ENCODE measurements around the gene PIAS4.

The PIAS4 gene

DNA sequence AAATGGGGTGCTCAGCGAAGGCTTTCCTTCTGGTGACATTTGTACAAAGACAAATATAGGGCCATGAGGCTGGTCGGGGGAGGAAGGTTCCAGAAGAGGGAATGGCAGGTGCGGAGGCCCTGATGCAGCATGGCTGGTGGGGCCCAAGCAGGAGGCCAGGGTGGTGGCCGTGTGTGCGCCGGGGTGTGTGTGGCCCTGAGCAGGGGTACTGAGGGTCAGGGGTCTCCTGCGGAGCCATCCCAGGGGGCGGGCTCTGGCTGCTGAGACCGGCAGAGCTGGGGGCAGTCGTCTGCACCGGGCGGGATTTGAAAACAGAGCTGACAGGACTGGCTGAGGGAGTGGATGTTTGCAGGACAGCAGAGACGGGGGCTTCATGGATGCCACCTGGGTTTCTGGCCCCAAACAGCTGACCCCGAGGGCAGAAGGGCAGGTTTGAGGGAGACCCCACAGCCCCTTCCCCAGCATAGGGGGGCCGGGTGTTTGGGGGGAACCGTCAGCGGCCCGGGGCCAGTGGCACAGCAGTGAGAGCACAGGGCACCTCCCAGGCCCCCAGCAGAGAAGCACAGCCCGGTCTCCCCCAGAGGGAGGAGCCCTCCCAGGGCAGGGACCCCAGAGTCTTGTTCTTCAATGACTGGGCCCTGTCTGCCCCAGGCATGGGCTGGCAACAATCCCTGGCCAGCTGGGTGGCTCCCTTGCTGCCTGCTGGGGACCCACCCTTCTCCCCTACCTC is 11.4 kb downstream of the PIAS4 start:
- in situ Hi-C loops (cut with HindIII; ENCODE audit: low sequenced_read_pairs), result no loop called here

DNA sequence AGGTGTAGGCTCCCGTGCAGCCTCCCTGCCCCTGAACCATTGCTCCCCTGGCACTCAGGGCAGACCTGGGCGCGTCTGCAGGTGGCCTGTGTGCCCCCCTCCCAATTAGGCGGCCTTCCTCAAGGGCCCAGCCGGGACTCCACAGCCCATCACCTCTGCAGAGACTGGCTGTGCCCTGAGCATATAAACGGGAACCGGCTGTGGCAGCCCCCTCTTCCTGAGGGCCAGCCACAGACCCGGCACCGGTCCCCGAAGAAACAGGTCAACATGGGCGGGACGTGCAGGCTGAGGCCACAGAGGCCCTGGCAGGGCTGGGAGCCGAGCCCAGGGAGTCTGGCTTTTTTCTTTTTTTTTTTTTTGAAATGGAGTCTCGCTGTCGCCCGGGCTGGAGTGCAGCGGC is 12.0 kb downstream of the PIAS4 start:
- in situ Hi-C loops (cut with HindIII; ENCODE audit: low sequenced_read_pairs), result no loop called here

DNA sequence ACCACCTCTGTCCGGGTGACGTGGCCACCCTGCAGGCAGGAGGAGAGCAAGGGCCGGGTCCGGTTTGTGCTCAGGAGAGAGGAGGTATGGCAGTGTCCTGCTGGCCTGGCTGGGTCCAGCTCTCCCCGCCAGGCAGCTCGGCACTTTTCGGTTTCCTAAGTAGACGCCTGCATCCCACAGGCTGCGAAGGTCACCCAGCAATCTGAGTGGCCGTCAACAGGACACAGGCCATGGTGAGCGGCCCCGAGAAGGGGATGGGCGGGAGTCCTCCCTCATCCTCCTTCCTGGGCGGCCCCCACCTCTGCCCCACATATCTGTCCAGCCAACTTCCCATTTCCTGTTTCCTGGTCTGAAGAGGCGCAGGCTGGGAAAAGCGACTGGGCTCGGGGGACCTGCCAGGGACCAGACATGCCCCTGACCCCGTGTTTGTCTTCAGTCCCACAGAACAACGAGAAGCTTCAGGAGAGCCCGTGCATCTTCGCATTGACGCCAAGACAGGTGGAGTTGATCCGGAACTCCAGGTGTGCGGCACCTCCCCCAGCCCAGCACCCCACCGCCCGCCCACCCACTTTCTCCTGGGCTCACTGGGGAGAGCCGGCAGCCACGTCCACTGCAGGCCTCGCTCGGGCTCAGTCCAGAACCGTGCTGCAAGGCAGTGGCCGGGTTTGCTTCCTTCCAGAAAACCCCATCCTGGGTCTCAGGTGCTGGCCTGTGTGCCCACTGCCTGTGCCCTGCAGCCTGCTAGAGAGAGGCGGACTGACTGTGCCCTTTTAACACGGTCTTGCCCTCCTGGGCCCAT is 16.3 kb downstream of the PIAS4 start:
- in situ Hi-C loops (cut with HindIII; ENCODE audit: low sequenced_read_pairs), result no loop called here

DNA sequence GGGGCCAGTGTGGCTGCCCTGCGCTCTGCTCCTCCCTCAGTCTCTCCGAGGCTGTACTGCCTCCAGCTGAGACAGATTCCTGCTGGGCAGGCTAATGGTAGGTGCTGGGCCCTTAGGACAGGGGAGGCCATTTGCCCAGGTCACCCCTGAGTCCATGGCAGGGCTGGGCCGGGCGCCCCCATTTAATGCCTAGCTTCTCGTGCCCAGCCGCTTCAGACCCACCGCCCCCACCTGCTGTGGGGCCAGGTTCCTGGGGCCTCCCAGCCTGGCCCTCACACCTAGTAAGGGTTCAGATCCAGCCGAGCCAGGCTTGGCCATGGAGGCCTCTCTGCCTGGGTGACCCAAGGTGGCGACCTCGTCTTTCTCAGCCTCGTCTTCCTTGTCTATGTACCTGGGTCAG is 17.8 kb downstream of the PIAS4 start:
- in situ Hi-C loops (cut with HindIII; ENCODE audit: low sequenced_read_pairs), result no loop called here

DNA sequence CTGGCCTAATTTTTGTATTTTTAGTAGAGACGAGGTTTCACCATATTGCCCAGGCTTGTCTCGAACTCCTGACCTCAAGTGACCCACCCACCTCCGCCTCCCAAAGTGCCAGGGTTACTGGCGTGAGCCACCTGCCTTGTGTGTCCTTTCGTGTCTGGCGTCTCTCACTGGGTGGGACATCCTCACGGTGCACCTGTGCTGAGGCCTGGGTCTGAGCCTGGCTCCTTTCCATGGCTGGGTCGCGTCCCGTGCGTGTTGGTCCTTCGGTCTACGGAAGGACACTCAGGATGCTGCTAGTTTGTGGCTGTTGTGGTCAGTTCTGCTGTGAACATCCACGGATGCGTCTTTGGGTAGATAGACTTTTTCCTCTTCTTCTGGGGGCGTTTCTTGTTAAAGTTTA is 19.6 kb downstream of the PIAS4 start:
- in situ Hi-C loops (cut with HindIII; ENCODE audit: low sequenced_read_pairs), result no loop called here

DNA sequence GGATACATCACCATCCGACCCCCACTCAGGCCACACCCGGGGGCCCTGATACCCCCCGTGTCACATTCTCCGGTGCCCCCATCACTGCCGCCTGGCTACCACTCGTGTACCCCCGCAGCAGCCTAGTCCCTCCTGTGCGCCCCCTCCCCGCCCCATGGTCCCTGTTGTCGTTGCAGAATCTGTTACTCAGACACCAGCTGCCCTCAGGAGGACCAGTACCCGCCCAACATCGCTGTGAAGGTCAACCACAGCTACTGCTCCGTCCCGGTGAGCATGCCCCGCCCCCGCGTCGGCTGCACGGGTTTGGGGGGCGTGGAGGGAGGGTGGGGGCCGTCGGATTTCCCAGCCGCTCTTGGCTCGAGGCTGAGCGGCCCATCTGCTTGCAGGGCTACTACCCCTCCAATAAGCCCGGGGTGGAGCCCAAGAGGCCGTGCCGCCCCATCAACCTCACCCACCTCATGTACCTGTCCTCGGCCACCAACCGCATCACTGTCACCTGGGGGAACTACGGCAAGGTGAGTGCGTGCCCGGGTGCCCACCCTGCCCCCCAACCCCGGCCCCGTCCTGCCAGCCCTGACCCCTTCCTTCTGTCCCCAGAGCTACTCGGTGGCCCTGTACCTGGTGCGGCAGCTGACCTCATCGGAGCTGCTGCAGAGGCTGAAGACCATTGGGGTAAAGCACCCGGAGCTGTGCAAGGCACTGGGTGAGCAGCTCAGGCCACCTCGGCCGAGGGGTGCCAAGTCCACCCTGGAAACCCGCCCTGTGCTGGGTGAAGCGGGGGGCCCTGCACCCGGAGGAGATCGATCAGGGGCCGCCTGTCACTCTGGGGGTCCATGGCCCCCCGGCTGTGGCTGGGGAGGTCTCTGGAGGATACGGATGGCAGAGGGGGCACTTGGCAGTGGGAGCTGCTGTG is 21.1 kb downstream of the PIAS4 start:
- in situ Hi-C loops (cut with HindIII; ENCODE audit: low sequenced_read_pairs), result no loop called here

DNA sequence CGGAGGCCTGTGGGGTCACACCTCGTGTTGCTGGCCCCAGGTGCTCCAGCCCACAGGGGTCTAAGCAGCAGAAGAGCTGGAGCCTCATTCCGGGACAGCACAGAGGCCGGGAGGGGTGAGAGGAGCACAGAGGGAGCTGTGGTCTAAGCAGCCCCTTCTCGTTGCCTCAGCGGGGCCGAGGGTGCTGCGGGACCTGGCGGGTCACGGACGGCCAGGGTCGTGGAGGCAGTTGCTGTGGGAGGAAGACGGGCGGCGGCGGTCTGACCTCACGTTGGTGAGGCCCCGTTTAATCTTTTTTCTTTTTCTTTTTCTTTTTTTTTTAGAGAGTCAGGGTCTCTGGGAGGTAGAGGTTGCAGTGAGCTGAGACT is 21.7 kb downstream of the PIAS4 start:
- in situ Hi-C loops (cut with HindIII; ENCODE audit: low sequenced_read_pairs), result no loop called here

DNA sequence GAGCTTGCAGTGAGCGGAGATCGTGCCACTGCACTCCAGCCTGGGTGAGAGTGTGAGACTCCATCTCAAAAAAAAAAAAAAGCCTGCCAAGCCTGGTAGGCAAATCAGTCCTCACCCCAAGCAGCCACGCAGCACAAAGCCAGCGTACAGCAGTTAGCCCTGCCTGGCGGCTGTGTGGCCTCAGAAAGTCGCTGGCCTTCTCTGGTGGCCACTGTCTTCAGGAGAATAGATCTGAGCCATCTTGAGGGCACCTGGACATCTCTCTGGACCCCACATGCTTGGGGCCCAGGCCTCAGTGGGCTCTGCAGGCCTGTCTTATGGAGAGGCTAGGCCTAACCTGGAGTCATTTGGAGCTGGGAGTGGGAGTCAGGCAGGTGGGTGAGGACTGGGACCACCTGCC is 23.0 kb downstream of the PIAS4 start:
- in situ Hi-C loops (cut with HindIII; ENCODE audit: low sequenced_read_pairs), result no loop called here

DNA sequence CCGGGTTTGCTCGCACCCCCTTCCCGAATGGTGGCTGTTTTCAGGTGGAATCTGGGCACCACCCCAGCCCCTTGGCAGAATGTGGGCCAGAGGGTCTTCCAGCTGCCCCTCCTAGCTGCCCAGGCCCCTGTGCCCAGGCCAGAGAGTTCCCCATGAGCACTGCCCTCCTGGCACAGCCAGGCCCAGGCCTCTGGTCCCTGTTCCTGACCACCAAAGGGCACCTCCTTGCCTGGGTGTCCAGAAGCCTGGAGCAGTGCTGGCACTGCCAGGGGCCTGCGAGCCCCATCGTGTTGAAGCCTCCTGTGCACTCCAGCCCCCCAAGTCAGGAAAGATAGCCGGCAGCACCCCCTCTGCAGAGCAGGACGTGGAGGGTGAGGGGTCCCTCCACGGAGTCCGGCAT is 23.4 kb downstream of the PIAS4 start:
- in situ Hi-C loops (cut with HindIII; ENCODE audit: low sequenced_read_pairs), result no loop called here

DNA sequence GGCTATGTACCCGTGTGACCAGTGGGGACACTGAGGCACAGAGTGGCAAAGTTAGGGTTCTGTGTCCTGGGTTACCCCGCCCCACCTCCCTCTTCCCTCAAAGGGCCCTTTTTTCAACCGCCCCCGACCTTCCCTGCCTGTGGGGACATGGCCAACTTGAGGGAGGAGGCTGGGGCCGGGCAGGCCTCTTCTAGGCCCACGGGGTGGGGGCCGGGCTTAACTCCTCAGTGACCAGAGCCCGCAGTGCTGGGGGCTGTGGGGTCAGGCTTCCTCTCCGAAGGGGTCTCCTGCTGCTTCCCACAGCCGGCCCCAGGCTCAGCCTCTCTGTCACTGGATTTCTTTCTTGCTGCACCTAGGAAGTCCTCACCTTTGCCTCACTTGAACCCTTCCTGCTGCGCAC is 23.9 kb downstream of the PIAS4 start:
- in situ Hi-C loops (cut with HindIII; ENCODE audit: low sequenced_read_pairs), result no loop called here

DNA sequence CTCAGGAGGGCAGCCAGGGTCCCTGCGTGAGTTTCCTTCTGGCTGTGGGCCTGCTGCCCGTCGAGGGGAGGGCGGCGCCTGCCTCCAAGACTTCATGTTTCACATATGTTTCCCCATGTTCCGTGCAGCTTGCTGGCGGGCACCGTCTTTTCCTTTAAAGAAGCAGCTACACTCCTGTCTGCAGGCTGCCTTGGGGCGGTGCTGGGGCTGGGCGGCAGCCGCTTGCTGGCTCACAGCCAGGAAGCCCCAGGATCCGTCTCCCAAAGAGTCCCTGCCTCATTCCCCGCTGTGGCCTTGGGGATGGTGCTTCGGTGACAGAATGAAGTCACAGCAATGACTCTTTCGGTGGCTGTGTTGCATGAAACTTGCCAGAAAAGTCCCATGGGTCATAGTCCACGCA is 24.9 kb downstream of the PIAS4 start:
- in situ Hi-C loops (cut with HindIII; ENCODE audit: low sequenced_read_pairs), result no loop called here

DNA sequence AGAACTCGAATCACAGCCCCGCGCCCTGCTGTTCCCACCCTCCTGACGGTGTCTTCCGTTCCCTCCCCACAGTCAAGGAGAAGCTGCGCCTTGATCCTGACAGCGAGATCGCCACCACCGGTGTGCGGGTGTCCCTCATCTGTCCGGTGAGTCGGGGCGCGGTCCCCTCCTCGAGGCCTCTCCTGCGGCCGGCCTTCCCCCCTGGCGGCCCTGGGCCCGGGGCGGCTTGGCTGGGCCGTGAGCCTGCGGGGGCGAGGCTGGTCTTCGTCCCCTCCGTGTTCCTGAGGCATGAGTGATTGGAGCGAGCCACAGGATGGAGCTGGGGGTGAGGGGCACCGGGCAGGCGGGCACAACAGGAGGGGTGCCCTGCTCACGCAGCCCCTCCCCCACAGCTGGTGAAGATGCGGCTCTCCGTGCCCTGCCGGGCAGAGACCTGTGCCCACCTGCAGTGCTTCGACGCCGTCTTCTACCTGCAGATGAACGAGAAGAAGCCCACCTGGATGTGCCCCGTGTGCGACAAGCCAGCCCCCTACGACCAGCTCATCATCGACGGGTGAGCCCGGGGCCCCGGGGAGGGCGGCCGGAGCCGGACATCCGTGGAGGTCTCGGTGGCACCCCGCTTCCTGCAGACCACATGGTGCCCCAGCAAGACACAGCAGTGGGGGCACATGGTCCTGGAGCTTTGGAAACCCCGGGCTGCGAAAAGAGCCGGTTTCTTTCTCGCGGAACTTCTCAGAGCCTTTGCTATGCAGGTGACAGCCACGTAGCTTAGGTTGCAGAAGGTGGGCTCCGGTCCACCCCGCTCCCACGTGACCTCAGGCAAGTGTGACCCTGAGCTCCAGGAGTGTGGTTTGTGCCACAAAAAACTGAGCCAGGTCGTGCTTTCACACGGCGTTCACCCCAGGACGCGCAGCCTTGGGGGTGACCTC is 25.8 kb downstream of the PIAS4 start:
- in situ Hi-C loops (cut with HindIII; ENCODE audit: low sequenced_read_pairs), result no loop called here

DNA sequence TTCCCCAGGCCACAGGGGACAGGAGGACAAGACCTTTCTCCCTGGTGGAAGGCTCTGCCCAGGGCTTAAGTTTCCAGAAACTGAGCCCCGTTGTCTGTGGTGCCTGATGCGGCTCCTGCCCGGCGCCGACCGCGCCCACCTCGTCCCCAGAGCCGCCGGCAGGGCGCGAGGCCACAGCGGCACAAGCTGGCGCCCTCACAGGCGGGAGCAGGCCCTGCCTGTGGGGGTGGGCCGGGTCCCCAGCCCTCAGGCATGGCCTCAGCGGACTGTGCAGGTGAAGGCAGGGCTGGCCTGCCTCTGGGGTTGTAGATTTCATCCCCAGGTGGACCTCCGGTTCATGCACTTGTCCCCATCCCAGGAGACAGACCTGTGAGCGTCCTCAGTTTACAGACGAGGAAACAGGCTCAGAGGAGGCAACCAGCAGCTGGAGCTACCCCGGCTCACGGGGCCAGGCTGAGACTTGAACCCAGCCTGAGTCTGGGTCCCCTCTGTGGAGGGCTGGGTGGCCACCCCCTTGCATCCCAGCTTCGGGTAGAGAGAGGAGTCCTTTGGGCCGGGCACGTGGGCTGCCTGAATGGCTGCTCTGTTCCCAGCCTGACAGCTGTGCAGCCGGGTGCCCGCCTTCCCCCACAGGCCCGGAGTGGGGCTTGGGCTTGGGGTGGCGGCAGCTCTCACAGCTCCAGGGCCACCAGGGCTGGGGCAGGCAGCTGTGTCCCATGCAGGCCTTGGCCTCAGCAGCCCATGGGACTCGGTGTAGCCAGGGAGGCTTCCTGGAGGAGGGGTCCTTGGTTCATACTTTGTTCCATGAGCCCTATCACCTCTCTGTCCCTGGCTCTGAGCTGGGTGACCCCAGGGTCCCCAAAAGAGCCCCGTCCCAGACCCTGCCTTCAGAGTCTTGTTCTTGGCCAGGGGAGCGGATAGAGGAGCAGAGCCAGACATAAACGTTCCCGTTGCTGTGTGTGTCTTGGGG is 26.8 kb downstream of the PIAS4 start:
- in situ Hi-C loops (cut with HindIII; ENCODE audit: low sequenced_read_pairs), result no loop called here

DNA sequence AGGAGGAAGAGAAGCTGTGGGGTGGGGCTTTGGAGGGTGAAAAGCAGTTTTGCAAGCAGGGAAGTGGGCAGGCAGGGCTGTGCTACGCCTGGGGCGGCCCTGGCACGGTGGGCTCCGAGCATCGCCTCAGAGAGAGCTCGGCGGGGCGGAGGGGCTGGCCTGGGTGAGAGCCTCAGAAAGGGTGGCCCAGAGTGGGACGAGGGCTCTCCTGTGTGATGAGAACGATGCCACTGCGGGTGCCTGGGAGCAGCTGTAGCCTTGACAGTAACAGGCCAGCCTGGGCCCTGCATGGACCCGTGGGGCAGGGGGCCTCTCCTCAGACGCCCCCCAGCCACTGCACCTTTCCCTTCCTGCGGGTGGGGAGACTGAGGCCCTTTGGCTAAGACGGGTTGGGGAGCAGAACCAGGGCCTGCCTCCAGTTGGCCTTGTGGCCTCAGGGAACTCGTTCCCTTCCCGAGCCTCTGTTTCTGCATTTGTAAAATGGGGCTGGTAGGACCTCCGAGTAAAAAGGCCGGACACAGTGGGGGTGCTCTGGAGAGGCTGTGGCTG is 27.6 kb downstream of the PIAS4 start:
- in situ Hi-C loops (cut with HindIII; ENCODE audit: low sequenced_read_pairs), result no loop called here

DNA sequence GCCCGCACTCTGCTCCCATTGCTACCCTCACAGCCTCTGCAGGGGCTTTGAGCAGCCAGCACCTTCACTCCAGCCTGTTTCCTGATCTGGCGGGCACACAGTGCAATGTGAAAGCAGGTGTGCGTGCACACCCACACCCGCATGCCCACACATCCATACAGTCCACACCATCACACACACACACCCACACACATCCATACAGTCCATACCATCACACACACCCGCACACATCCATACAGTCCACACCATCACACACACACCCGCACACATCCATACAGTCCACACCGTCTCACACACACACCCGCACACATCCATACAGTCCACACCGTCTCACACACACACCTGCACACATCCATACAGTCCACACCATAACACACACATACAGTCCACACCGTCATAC is 28.0 kb downstream of the PIAS4 start:
- in situ Hi-C loops (cut with HindIII; ENCODE audit: low sequenced_read_pairs), result no loop called here

DNA sequence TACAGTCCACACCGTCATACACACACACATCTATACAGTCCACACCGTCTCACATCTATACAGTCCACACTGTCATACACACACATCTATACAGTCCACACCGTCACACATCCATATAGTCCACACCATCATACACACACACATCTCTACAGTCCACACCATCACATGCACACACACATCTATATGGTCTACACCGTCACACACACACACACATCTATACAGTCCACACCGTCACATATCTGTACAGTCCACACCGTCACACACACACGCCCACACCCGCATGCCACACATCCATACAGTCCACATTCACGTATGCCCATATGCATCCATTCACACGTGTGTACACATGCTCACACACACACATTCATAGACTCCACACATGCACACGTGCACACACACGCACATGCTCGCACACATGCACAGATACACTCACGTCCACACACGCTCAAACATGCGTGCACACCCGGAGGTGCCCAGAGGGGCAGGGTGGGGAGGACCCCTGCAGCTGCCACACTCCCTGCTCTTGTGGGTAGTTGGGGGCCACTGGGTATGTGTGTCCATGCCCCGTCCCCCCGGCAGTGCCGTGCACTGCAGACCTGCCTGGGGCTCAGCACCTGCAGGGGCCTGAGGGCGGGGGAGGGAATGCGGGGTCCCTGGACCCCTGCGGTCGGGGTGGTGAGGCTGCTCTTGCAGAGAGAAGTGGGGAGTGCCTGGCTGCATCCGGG is 29.2 kb downstream of the PIAS4 start:
- in situ Hi-C loops (cut with HindIII; ENCODE audit: low sequenced_read_pairs), result no loop called here

DNA sequence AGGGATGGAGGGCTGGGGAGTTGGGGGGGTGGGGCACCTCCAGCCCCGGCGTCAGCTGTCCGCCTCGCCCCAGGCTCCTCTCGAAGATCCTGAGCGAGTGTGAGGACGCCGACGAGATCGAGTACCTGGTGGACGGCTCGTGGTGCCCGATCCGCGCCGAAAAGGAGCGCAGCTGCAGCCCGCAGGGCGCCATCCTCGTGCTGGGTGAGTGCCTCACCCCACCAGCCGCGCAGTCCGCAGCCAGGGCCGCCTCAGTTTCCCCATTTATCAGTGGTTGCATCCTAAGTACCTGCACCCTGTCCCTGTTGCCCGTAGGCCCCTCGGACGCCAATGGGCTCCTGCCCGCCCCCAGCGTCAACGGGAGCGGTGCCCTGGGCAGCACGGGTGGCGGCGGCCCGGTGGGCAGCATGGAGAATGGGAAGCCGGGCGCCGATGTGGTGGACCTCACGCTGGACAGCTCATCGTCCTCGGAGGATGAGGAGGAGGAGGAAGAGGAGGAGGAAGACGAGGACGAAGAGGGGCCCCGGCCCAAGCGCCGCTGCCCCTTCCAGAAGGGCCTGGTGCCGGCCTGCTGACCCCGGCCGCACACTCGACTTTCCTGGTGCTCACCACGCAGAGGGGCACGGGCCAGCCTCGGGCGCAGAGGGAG is 29.9 kb downstream of the PIAS4 start:
- in situ Hi-C loops (cut with HindIII; ENCODE audit: low sequenced_read_pairs), result no loop called here

DNA sequence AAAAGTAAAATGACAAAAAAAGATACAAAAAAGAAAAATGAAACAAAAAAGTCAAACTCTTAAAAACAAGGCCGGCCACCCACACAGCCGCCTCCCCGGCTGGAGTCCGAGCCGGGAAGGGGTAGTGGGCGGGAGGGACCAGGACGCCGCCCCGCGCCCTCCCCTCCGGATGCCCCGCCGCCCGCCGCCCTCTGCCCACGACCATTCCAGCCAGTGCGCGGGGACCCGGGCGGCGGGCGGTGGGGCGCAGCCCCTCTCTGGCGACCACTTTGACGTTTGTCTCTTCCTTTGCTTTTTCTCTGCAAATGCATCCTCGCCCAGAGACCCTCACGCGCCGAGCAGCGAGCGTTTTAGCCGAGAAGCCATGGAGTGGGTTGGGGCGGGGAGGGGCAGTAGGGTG is 30.5 kb downstream of the PIAS4 start:
- in situ Hi-C loops (cut with HindIII; ENCODE audit: low sequenced_read_pairs), result no loop called here
